ENCODE data around the gene SLC16A7.

The SLC16A7 gene

DNA sequence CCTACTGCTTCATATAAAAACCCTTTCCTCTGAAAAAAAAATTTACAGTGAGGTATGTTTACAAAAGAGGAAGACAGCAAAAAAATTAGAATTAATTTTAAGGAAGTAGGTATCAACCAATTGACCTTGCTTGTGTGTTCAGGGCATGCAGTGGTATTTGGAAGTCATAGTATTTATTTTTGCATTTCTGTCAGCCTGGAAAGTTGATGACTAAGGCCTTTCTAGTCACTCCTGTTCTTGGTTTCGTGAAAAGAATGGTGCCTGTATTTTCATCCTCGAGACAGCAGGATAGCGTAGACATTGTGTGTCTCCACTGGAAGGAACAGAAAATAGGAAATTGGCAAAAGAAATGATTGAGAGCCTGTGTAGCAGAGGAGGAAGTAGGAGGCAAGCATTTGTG is 24.5 kb downstream of the SLC16A7 start:
- H3K9me3 ChIP-seq (ENCODE audit: control insufficient read depth, insufficient read depth, low read length): no peaks in the 10 kb centered on the region
- H3K27me3 ChIP-seq (ENCODE audit: control insufficient read depth, insufficient read depth, low read length): no peaks in the 10 kb centered on the region
- no peak overlapping the region for H3K9ac ChIP-seq (ENCODE audit: low read depth, low read length)
- H3K36me3 ChIP-seq (ENCODE audit: control insufficient read depth, insufficient read depth, low read length): no peaks in the 10 kb centered on the region
- H3K4me1 ChIP-seq (ENCODE audit: control insufficient read depth, insufficient read depth, low read length): peaks cover under 1% of the 10 kb centered on the region; the same call in 1 of the 2 replicates
- no peak overlapping the region for H3K27ac ChIP-seq (ENCODE audit: low read depth, low read length)
- no peak overlapping the region for H3K4me3 ChIP-seq (ENCODE audit: low read depth, low read length)

DNA sequence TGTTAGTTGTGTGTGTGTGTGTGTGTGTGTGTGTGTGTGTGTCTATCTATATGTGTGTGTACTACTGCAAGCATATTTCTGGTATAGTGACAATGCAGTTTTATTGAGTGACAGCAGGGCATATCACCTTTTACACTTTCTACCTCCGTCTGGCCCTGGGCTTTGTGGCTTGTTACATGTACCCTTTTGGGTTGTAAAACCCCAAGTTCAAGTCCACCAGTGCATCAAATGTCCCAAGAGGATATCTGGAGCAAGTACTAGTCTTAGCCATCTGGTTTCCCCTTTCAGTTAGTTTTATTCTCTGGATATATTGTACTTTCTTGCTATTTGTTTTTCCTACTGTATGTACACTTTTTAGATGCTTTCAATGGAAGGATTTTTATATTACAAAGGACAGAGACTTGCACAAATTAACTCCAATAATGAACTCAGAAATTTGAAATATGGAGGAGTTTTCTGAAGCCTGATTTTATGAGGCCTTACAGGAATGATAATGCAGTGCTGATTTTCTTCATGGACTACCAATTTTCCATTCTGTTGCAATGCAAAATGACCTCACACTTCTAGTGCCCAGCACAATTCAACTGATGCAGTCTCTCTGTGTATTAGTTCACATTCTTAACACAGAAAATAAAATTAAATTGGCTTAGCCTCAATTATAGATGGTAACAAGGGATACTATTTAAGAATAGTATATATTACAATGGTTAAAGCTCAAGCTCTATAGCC is 29.1 kb downstream of the SLC16A7 start:
- no peak overlapping the region for H3K9ac ChIP-seq (ENCODE audit: low read depth, low read length)
- H3K4me3 ChIP-seq (ENCODE audit: low read depth, low read length): no peak overlapping the region
- H3K27me3 ChIP-seq (ENCODE audit: control insufficient read depth, insufficient read depth, low read length): no peaks in the 10 kb centered on the region
- peaks cover 4% of the 10 kb centered on the region; the same call in 1 of the 2 replicates for H3K4me1 ChIP-seq (ENCODE audit: control insufficient read depth, insufficient read depth, low read length)
- H3K9me3 ChIP-seq (ENCODE audit: control insufficient read depth, insufficient read depth, low read length): no peaks in the 10 kb centered on the region
- no peaks in the 10 kb centered on the region for H3K36me3 ChIP-seq (ENCODE audit: control insufficient read depth, insufficient read depth, low read length)
- no peak overlapping the region for H3K27ac ChIP-seq (ENCODE audit: low read depth, low read length)

DNA sequence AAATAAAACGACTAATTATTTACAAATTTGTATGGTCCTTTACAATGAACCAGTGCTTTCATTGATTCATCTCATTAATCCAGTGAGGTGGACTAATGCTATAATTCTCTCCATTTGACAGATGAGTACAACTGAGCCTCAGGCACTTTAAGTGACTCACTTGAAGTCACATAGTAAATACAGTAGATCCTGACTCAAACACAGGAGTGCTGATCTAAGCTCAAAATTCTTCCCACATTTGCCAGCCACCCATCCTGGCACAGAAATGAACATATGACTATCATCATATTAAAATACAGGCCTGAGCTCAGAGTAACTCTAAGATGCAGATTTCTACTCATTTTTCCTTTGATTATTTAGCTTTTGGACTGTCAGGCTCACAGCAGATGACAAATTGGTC is 30.6 kb downstream of the SLC16A7 start:
- Histone ChIP-seq H3K27ac (ENCODE audit: low read depth, low read length) (no peak overlapping the region), H3K9ac (ENCODE audit: low read depth, low read length) (no peak overlapping the region), H3K4me3 (ENCODE audit: low read depth, low read length) (no peak overlapping the region), H3K36me3 (ENCODE audit: control insufficient read depth, insufficient read depth, low read length) (no peaks in the 10 kb centered on the region), H3K27me3 (ENCODE audit: control insufficient read depth, insufficient read depth, low read length) (no peaks in the 10 kb centered on the region), H3K9me3 (ENCODE audit: control insufficient read depth, insufficient read depth, low read length) (no peaks in the 10 kb centered on the region), H3K4me1 (ENCODE audit: control insufficient read depth, insufficient read depth, low read length) (peaks cover 4% of the 10 kb centered on the region; the same call in 1 of the 2 replicates)

DNA sequence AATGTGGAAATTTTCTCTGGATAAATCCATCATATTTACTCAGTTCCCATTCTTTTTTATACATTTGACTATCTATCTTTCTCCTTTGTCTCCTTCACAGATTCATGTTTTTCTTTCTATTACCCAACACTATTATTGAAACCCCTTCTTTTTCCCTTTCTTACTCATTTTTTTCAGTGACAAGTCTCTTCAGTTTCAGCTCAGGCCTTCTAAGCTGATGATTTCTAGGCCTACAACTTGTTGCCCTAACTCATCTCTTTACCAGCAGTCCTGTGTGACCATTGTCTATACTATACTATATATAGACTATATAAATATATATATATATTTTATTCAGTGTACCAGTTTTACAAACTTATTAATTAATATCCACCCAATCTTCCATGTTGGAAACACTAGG is 31.8 kb downstream of the SLC16A7 start:
- H3K36me3 ChIP-seq (ENCODE audit: control insufficient read depth, insufficient read depth, low read length): no peaks in the 10 kb centered on the region
- H3K4me1 ChIP-seq (ENCODE audit: control insufficient read depth, insufficient read depth, low read length): peaks cover 4% of the 10 kb centered on the region; the same call in 1 of the 2 replicates
- H3K27me3 ChIP-seq (ENCODE audit: control insufficient read depth, insufficient read depth, low read length): no peaks in the 10 kb centered on the region
- H3K27ac ChIP-seq (ENCODE audit: low read depth, low read length): no peak overlapping the region
- H3K9ac ChIP-seq (ENCODE audit: low read depth, low read length): no peak overlapping the region
- no peaks in the 10 kb centered on the region for H3K9me3 ChIP-seq (ENCODE audit: control insufficient read depth, insufficient read depth, low read length)
- no peak overlapping the region for H3K4me3 ChIP-seq (ENCODE audit: low read depth, low read length)

DNA sequence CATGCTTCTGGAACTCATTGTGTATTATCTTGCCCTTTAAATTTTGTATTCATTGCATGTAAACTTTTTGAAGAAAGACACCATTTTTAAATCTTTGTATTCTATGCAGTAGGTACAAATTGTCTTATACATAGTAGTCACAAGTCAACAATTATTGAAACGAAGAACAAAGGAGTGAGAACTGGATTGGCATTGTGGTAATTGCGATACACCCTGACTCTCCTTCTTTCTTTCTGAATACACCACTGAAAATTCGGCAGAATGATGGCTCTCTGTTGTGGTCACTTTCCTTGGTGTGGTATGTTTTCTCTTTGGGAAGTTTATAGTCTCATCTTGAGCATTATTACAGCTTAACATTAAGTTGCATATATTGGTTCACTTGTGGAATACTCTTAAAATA is 34.1 kb downstream of the SLC16A7 start:
- Histone ChIP-seq H3K27ac (ENCODE audit: low read depth, low read length) (no peak overlapping the region), H3K27me3 (ENCODE audit: control insufficient read depth, insufficient read depth, low read length) (no peaks in the 10 kb centered on the region), H3K36me3 (ENCODE audit: control insufficient read depth, insufficient read depth, low read length) (no peaks in the 10 kb centered on the region), H3K4me3 (ENCODE audit: low read depth, low read length) (no peak overlapping the region), H3K9ac (ENCODE audit: low read depth, low read length) (no peak overlapping the region), H3K9me3 (ENCODE audit: control insufficient read depth, insufficient read depth, low read length) (no peaks in the 10 kb centered on the region), H3K4me1 (ENCODE audit: control insufficient read depth, insufficient read depth, low read length) (peaks cover 4% of the 10 kb centered on the region; the same call in 1 of the 2 replicates)

DNA sequence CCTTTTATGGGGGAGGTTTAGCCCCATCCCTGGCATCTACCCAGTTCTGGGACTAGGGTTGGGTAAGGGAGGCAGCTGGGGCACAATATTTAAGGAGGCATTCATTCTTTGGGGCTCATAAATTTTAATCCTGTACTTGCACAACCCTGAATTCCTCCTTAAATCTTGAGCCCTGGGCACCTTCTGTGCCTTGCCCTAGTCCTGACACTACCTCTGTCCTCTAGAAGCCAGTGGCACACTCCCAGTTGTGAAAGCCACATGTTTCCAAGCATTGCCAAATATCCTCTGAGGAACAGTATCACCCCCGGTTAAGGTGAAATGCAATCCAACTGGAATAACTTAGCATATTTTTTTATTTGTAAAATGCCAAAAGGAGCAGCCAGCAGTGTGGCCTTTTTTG is 36.6 kb downstream of the SLC16A7 start:
- Histone ChIP-seq H3K4me3 (ENCODE audit: low read depth, low read length) (no peak overlapping the region), H3K36me3 (ENCODE audit: control insufficient read depth, insufficient read depth, low read length) (no peaks in the 10 kb centered on the region), H3K9ac (ENCODE audit: low read depth, low read length) (no peak overlapping the region), H3K9me3 (ENCODE audit: control insufficient read depth, insufficient read depth, low read length) (no peaks in the 10 kb centered on the region), H3K27me3 (ENCODE audit: control insufficient read depth, insufficient read depth, low read length) (no peaks in the 10 kb centered on the region), H3K4me1 (ENCODE audit: control insufficient read depth, insufficient read depth, low read length) (no peaks in the 10 kb centered on the region), H3K27ac (ENCODE audit: low read depth, low read length) (no peak overlapping the region)

DNA sequence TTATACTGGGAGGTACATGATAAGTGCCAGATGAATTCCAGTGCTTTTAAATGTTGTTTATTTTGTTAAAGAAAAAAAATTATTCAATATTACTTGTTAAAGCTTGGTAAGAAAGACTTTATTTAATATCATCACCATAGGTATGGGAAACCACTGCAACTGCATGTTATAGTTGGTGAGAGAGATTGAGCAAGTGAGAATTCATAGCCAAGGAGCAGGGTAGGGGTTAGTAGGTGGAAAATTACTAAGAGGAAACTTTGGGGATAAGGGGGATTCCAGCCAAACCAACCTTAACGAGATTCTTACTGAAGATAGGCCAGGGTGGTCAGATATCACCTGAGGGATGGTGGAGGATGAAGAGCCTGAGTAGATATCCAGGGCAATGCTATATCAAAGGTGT is 38.4 kb downstream of the SLC16A7 start:
- Histone ChIP-seq H3K27ac (ENCODE audit: low read depth, low read length) (no peak overlapping the region), H3K27me3 (ENCODE audit: control insufficient read depth, insufficient read depth, low read length) (no peaks in the 10 kb centered on the region), H3K9ac (ENCODE audit: low read depth, low read length) (no peak overlapping the region), H3K9me3 (ENCODE audit: control insufficient read depth, insufficient read depth, low read length) (no peaks in the 10 kb centered on the region), H3K4me1 (ENCODE audit: control insufficient read depth, insufficient read depth, low read length) (no peaks in the 10 kb centered on the region), H3K36me3 (ENCODE audit: control insufficient read depth, insufficient read depth, low read length) (no peaks in the 10 kb centered on the region), H3K4me3 (ENCODE audit: low read depth, low read length) (no peak overlapping the region)

DNA sequence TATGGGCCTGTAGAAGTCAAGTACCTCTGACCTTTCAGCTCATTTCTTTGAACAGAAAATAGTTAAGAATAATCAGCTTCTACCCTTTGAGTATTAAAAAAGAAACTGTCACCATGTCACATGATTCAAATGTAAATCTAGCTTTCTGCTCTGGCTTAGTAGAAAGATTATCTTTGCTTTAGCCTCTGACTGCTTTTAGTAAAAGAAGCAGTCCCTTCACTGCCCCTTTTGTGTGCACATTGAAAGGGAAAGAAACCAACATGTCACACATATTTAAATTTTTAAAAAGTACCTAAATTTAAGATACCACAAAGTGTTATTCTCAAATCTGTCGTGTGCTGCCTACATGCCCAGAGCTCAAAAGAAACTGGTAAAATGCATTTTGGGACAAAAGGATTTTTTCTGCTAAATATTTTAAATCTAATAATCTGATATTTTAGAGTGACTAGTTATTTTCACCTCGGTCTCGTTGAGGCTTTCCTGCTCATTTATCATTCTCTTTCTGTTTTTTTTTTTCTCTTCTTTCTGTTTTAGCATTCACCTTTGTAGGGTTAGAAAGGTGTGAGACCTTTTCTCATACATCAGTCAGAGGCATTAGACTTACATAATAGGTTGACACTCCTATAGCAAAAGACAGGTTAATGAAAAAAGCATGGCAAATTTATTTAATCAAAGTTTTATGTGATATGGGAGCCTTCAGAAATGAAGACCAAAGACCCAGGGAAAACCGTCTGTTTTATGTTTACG is 41.3 kb downstream of the SLC16A7 start:
- H3K4me1 ChIP-seq (ENCODE audit: control insufficient read depth, insufficient read depth, low read length): peaks cover 9% of the 10 kb centered on the region; the same call in 1 of the 2 replicates

DNA sequence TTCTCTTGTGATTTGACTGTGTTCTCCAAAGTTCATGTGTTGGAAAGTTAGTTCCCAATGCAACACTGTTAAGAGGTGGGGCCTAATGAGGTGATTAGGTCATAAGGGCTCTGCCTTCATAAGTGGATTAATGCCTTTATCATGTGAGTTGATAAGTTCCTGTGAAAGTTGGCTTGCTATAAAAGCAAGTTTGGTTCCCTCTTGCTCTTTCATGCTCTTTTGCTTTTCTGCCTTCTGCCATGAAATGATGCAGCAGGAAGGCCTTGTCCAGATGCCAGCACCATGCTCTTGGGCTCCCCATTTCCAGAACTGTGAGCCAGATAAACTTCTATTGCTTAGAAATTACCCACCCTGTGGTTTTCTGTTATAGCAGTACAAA is 41.9 kb downstream of the SLC16A7 start:
- no peaks in the 10 kb centered on the region for H3K36me3 ChIP-seq (ENCODE audit: control insufficient read depth, insufficient read depth, low read length)
- H3K4me1 ChIP-seq (ENCODE audit: control insufficient read depth, insufficient read depth, low read length): peaks cover 9% of the 10 kb centered on the region; the same call in 1 of the 2 replicates
- no peaks in the 10 kb centered on the region for H3K27me3 ChIP-seq (ENCODE audit: control insufficient read depth, insufficient read depth, low read length)
- no peak overlapping the region for H3K27ac ChIP-seq (ENCODE audit: low read depth, low read length)
- no peak overlapping the region for H3K9ac ChIP-seq (ENCODE audit: low read depth, low read length)
- H3K4me3 ChIP-seq (ENCODE audit: low read depth, low read length): no peak overlapping the region
- H3K9me3 ChIP-seq (ENCODE audit: control insufficient read depth, insufficient read depth, low read length): no peaks in the 10 kb centered on the region

More for the DNA sequence above, 41.3 kb downstream of the SLC16A7 start:
- H3K9me3 ChIP-seq (ENCODE audit: control insufficient read depth, insufficient read depth, low read length): no peaks in the 10 kb centered on the region
- no peak overlapping the region for H3K4me3 ChIP-seq (ENCODE audit: low read depth, low read length)
- H3K27me3 ChIP-seq (ENCODE audit: control insufficient read depth, insufficient read depth, low read length): no peaks in the 10 kb centered on the region
- H3K9ac ChIP-seq (ENCODE audit: low read depth, low read length): no peak overlapping the region
- no peaks in the 10 kb centered on the region for H3K36me3 ChIP-seq (ENCODE audit: control insufficient read depth, insufficient read depth, low read length)
- H3K27ac ChIP-seq (ENCODE audit: low read depth, low read length): no peak overlapping the region

DNA sequence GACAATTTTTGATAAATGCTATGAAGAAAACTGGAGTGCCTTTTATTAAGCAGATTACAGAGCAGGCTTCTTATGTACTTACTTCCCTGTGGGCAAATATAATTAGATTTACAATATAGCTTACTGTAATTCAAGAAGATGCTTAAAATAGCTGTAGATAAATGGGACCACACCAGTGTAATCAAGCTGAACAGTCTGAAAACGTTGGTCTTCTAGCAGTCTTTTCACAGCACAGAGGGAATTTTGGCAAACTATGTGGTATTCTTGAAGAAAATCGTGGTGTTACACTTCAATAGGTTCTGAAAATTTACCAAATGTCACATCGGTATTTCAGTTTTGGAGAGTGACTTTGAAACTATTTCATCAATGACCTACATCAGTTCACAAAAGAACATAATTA is 47.7 kb downstream of the SLC16A7 start:
- no peaks in the 10 kb centered on the region for H3K36me3 ChIP-seq (ENCODE audit: control insufficient read depth, insufficient read depth, low read length)
- H3K9ac ChIP-seq (ENCODE audit: low read depth, low read length): no peak overlapping the region
- no peaks in the 10 kb centered on the region for H3K27me3 ChIP-seq (ENCODE audit: control insufficient read depth, insufficient read depth, low read length)
- no peaks in the 10 kb centered on the region; the same call in 1 of the 2 replicates for H3K9me3 ChIP-seq (ENCODE audit: control insufficient read depth, insufficient read depth, low read length)
- H3K4me3 ChIP-seq (ENCODE audit: low read depth, low read length): no peak overlapping the region
- no peak overlapping the region for H3K27ac ChIP-seq (ENCODE audit: low read depth, low read length)
- peaks cover 9% of the 10 kb centered on the region; the same call in 1 of the 2 replicates for H3K4me1 ChIP-seq (ENCODE audit: control insufficient read depth, insufficient read depth, low read length)

DNA sequence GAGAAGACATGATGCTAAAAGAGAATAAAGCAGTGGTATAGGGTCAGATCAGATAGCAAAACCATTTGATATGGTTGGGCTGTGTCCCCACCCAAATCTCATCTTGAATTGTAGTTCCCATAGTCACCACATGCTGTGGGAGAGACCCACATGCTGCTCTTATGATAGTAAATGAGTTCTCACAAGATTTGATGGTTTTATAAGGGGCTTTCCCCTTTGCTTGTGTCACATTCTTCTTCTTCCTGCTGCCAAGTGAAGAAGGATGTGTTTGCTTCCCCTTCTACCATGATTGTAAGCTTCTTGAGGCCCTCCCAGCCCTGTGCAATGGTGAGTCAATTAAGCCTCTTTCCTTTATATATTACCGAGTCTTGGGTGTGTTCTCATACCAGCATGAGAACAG is 49.4 kb downstream of the SLC16A7 start:
- Histone ChIP-seq H3K9ac (ENCODE audit: low read depth, low read length) (no peak overlapping the region), H3K9me3 (ENCODE audit: control insufficient read depth, insufficient read depth, low read length) (no peaks in the 10 kb centered on the region; the same call in 1 of the 2 replicates), H3K27ac (ENCODE audit: low read depth, low read length) (no peak overlapping the region), H3K36me3 (ENCODE audit: control insufficient read depth, insufficient read depth, low read length) (no peaks in the 10 kb centered on the region), H3K4me1 (ENCODE audit: control insufficient read depth, insufficient read depth, low read length) (no peaks in the 10 kb centered on the region), H3K27me3 (ENCODE audit: control insufficient read depth, insufficient read depth, low read length) (no peaks in the 10 kb centered on the region), H3K4me3 (ENCODE audit: low read depth, low read length) (no peak overlapping the region)

Measured in HUES48 (cell line).